ENCODE measurements around the gene SLC25A42.

DNA sequence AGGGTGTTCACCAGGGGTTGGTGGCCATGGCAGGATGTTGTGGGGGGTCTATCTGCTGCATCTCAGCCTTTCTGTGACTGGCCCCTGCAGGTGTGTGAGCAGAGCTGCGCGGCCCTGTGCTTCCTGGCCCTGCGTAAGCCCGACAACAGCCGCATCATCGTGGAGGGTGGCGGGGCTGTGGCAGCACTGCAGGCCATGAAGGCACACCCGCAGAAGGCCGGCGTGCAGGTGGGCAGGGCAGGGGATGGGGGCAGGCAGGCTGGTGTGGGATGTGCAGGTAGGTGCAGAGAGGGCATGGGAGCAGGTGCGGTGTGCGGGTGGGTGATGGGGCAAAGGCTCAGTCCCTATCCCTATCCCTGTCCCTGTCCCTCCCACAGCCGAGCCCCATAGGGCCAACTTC is 8.1 kb upstream of the SLC25A42 start:
- TF ChIP-seq POLR2A (IDR thresholded peaks at IDR 0.05; ENCODE audit: low read length): no peak
- TF ChIP-seq HDAC2 (IDR thresholded peaks at IDR 0.05): no peak
- TF ChIP-seq CEBPB (IDR thresholded peaks at IDR 0.05): no peak
- TF ChIP-seq CBX8 (IDR thresholded peaks at IDR 0.05): no peak
- no peak for TF ChIP-seq EP300 (IDR thresholded peaks at IDR 0.05)
- no peak for TF ChIP-seq CHD2 (IDR thresholded peaks at IDR 0.05; ENCODE audit: low read length, partially characterized antibody)
